GM21786 (cell line): ENCODE measurements around the gene CRYBA2.

ENCODE experiments used
- ATAC-seq: cut with Tn5 transposase; IDR thresholded peaks from one replicate; pipeline ENCODE4 v1.9.1; 2021; ENCODE audit not compliant: unreplicated experiment

Gene CRYBA2

GRCh38 chr2:218958276-218958675 is 34.9 kb downstream of the CRYBA2 start:
- ATAC-seq = no peak

- no peak for ATAC-seq
Measured at GRCh38 chr2:218957671-218958070, 35.6 kb downstream of the CRYBA2 start.

- ATAC-seq = no peak
Measured at GRCh38 chr2:218956039-218956438, 37.2 kb downstream of the CRYBA2 start.

- no peak for ATAC-seq
Measured at GRCh38 chr2:218954541-218955300, 38.5 kb downstream of the CRYBA2 start.

GRCh38 chr2:218953366-218953954 is 39.8 kb downstream of the CRYBA2 start:
- no peak for ATAC-seq

- ATAC-seq = no peak
Measured at GRCh38 chr2:218952160-218952559, 41.1 kb downstream of the CRYBA2 start.

- ATAC-seq = no peak
Measured at GRCh38 chr2:218946621-218947020, 46.6 kb downstream of the CRYBA2 start.

- no peak for ATAC-seq
Measured at GRCh38 chr2:218944759-218945404, 48.3 kb downstream of the CRYBA2 start.
